Measurements from ENCODE around the gene KIAA0408. TPM values are rescaled to one million over a fixed set of nuclear protein-coding genes. Genes with fewer than 3 reads are reported as not detected.
A peak's percentile ranks its signal among the peaks of the same experiment; 100 is the strongest.

Gene KIAA0408
- total RNA-seq, 1 donor from 2014 or later = 3.1 TPM

DNA sequence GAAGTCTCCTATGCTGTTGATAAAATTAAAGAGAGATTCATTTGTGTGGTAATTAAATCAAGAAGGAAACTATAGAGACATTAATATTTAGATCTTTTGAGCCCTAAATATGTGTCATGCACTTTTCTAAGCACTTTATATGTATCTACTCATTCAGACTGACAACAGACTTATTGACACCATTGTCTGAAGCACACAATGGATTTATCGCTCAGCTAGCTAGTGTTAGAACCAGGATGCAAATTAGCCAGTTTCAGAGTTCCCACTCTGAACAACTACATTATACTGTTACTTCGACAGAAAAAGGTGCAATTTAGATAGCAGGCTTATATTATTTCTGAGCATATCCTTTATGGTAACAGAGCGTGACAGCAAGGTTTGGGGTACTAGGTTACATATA, 27.7 kb upstream of the KIAA0408 start:
- no peak overlapping the region for H3K4me3 ChIP-seq (ENCODE audit: low read depth, low read length)
- no peak for TF ChIP-seq CTCF (conservative IDR thresholded peaks at IDR 0.05; ENCODE audit: low read depth, low read length)
- DNase-seq (ENCODE audit: low read depth) = no peak

GRCh38 chr6:127484212-127484863, 25.1 kb upstream of the KIAA0408 start:
- no peak for TF ChIP-seq CTCF (conservative IDR thresholded peaks at IDR 0.05; ENCODE audit: low read depth, low read length)
- DNase-seq (ENCODE audit: low read depth) = peak; percentile 56
- peak overlapping the region; percentile 36 for H3K4me3 ChIP-seq (ENCODE audit: low read depth, low read length)

DNA sequence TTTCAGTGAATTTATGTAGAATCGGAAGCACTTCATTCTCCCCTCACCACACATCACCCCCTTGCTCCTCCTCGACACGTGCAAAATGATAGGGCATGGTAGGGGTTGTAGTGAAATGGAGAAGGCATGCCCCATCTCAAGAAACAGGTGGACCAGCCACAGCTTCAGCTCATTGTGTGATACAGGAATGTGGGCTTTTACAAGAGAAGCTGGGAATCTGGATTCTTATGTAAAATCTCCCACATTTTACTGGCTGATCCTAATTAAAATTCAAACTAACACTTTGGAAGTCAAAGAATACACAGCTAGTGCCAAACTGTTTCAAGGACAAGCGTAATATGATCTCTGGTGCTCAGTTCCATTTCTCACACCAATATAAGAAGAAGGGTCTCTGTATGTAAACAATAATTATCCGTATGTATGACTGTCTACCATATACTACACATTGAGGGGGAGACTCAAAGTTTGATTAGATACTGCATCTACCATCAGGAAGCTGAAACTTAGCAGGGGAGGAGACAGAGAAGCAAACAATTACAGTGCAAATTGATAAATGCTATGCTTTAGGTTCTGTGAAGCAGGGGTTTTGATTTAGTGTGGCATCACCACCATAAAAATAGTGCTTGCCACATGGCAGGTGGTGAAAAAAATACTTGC, 24.3 kb upstream of the KIAA0408 start:
- no peak for TF ChIP-seq CTCF (conservative IDR thresholded peaks at IDR 0.05; ENCODE audit: low read depth, low read length)
- no peak for DNase-seq (ENCODE audit: low read depth)
- H3K4me3 ChIP-seq (ENCODE audit: low read depth, low read length) = peak overlapping the region; percentile 36

GRCh38 chr6:127482325-127482724, 23.1 kb upstream of the KIAA0408 start:
- no peak for TF ChIP-seq CTCF (conservative IDR thresholded peaks at IDR 0.05; ENCODE audit: low read depth, low read length)
- no peak for DNase-seq (ENCODE audit: low read depth)
- H3K4me3 ChIP-seq (ENCODE audit: low read depth, low read length) = no peak overlapping the region

DNA sequence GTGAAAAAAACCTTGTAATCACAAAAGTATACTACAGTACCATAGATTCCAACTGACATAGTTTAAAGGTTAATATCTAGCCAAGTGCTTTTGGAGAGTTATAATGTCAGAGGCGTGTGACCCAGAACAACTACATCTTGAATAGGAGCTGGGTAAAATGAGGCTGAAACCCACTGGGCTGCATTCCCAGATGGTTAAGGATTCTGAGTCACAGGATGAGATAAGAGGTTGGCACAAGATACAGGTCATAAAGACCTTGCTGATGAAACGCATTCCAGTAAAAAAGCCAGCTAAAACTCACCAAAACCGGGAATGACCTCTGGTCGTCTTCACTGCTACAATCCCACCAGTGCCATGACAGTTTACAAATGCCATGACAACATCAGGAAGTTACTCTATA, 22.4 kb upstream of the KIAA0408 start:
- TF ChIP-seq CTCF (conservative IDR thresholded peaks at IDR 0.05; ENCODE audit: low read depth, low read length) = no peak
- no peak overlapping the region for H3K4me3 ChIP-seq (ENCODE audit: low read depth, low read length)
- DNase-seq (ENCODE audit: low read depth) = peak; percentile 72

- no peak for DNase-seq (ENCODE audit: low read depth)
- H3K4me3 ChIP-seq (ENCODE audit: low read depth, low read length) = no peak overlapping the region
- no peak for TF ChIP-seq CTCF (conservative IDR thresholded peaks at IDR 0.05; ENCODE audit: low read depth, low read length)
Measured at GRCh38 chr6:127481111-127481510, 21.9 kb upstream of the KIAA0408 start.

DNA sequence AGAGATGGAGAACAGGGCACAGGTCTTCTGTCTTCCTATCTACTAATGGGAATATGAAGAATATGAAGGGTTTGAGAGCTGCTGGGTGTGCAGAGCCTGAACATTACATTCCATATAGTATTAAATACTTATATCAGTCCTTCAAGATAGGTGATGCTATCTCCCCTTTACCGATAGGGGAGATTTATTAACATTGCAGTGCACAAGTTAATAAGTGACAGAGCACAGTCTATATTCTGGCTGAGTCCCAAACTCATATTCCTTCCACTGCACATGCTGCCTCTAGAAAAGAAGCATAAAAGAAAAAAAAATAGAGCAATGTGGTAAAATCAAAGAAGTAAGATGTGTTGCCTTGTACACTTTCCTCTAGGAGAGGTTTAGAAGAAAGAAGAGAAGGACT, 18.5 kb upstream of the KIAA0408 start:
- no peak for TF ChIP-seq CTCF (conservative IDR thresholded peaks at IDR 0.05; ENCODE audit: low read depth, low read length)
- no peak overlapping the region for H3K4me3 ChIP-seq (ENCODE audit: low read depth, low read length)
- no peak for DNase-seq (ENCODE audit: low read depth)
